ENCODE data around the gene SUN1. TPM values are rescaled to one million over a fixed set of nuclear protein-coding genes. Genes with fewer than 3 reads are reported as not detected.

The SUN1 gene
- total and polyA plus RNA-seq, 10 of the 15 experiments (the other 5 are each of a cell fraction or from before 2014, with no cell fraction given) = 27.8 to 107 (median 65.8) TPM

DNA sequence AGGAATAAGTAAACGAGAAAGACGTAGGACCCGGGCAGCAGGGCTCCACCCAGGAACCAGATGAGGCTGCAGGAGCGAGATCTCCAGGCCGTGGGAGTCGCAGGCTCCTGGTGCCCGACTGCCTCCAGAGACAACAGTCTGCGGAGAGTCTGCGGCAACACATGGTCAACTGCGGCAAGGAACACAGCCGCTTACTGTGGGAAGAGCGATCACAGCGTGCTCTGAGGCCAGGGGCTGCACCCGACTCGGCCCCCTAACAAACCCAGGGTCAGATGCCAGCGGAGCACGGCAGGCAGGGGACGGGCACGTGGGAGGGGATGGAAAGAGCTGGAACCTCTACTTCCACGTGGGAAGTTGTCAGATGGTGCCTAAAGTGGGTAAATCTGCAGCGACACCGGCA lies 70.7 kb downstream of the SUN1 start:
- no peak overlapping the region for H3K4me3 ChIP-seq
- peaks cover 0 to 26% of the 10 kb centered on the region in 2 experiments; a peak in 2 of 4 replicates for H3K36me3 ChIP-seq (ENCODE audit: control insufficient read depth in 2 of 2, insufficient read depth in 2 of 2, low read length in 1 of 2)
- no peaks in the 10 kb centered on the region for H3K9me3 ChIP-seq (replicated peaks; ENCODE audit: control insufficient read depth, insufficient read depth, low read length)
- ChIA-PET POLR2A (no interaction called here), RAD21 (ENCODE audit: unreplicated experiment) (no interaction called here), CTCF (no interaction called here), SMC1A (ENCODE audit: uncharacterized antibody, unreplicated experiment) (no interaction called here)
- DNase-seq (ENCODE audit: low read depth, low spot score) (no peak), FAIRE-seq (no peak), ATAC-seq (no peak)
- no peaks in the 10 kb centered on the region; the same call in 1 of the 2 replicates for H3K4me1 ChIP-seq (ENCODE audit: control insufficient read depth, insufficient read depth, low read length)
- no peak overlapping the region for H3K9ac ChIP-seq (ENCODE audit: control insufficient read depth, insufficient read depth, low read length)
- BruUV-seq (replicated peaks) = no TSS peak
- intact Hi-C loops (cut with micrococcal nuclease; ENCODE audit: unreplicated experiment) (loop anchor here (10.0 kb wide), 1 partner anchor 162 kb away; no protein-coding TSS in a partner anchor), in situ Hi-C loops (cut with MboI) (no loop called here)
- H3K79me2 ChIP-seq (ENCODE audit: control insufficient read depth, insufficient read depth, low read length) = no peaks in the 10 kb centered on the region
- no peaks in the 10 kb centered on the region for H4K20me1 ChIP-seq (ENCODE audit: control insufficient read depth, insufficient read depth)
- H2AFZ ChIP-seq (ENCODE audit: control insufficient read depth, low read depth, low read length) = no peak overlapping the region
- TF ChIP-seq SUZ12 (IDR thresholded peaks at IDR 0.05; ENCODE audit: unreplicated experiment) (no peak), NRF1 (conservative IDR thresholded peaks at IDR 0.05; ENCODE audit: low read depth, low read length) (no peak), HDAC2 (IDR thresholded peaks at IDR 0.05) (no peak), SMC3 (IDR thresholded peaks at IDR 0.05; ENCODE audit: borderline replicate concordance, low read length) (no peak), IRF3 (IDR thresholded peaks at IDR 0.05) (no peak), LARP7 (IDR thresholded peaks at IDR 0.05) (no peak), MAX (IDR thresholded peaks at IDR 0.05; ENCODE audit: low read depth, low read length) (no peak)
- 86% methylated on average over 22 of the region's 22 CpGs for WGBS (ENCODE audit: insufficient coverage, insufficient replicate concordance, low lambda C conversion rate, missing lambda C conversion rate)
- H3K4me2 ChIP-seq (ENCODE audit: control insufficient read depth, insufficient read depth) = no peak overlapping the region
- no peaks in the 10 kb centered on the region for H3K27me3 ChIP-seq (replicated peaks in 1 of 2; ENCODE audit: control insufficient read depth in 2 of 2, insufficient read depth in 2 of 2, low read length in 1 of 2)
- no peak overlapping the region for H3K27ac ChIP-seq (ENCODE audit: control insufficient read depth, insufficient read depth)
